ENCODE measurements around the gene MUC20. TPM values are rescaled to one million over a fixed set of nuclear protein-coding genes. Genes with fewer than 3 reads are reported as not detected.

MUC20 gene
- total RNA-seq, 1 donor from 2014 or later: 6.5 TPM

DNA sequence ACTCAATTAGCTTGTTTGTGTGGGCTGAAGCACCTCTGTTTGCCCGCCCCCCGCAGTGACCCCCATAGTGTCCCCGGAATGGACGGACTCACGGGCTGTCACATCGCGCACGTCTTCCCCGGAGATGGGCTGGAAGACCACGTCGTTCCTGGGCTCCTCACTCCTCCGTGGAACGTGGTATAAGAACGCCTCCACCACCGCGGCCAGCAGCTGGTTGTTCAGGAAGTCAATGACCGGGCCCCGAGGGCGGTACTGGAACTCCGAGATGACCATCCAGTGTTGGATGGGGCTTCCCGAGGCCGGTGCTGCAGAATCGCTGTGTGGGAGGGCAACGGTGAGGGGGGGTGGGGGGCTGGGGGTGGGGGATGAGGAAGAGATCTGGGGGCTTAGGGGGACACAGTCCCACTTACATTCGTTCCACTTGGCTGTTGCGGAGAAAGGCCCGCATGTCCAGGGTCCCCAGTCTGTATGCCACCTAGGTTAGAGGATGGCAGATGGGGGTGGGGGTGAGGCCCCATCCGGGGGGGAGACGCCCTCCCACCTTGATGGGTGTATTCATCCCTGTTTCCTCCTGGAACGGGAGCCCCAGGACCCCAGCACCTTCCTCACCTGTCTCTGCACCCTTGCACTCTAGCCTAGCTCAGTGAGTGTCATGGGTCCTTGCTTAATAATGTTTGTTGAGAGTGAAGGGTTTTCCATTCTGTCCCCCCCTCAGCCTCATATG lies 30.2 kb downstream of the MUC20 start:
- DNase-seq (ENCODE audit: low spot score): no peak
- intact Hi-C loops (cut with DNase I): no loop called here

DNA sequence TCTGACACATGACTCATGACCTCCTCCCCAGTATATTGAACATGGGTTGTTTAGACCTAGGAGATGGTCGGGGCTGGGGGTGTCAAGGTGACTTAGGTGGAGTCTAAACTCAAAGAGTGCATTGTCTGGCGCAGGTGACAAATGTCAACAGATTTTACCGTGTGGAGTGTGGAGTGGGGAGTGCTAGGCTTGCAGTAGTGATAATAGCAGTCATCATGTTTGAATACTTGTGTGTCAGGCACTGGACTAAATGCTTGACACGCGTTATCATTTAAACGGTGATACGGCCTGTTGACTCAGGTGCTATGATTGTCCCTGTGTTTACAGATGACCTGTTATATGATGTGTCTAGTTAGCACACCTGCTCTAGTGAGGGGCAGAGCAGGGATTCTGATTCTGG lies 30.8 kb downstream of the MUC20 start:
- no peak for DNase-seq (ENCODE audit: low spot score)
- intact Hi-C loops (cut with DNase I): no loop called here

DNA sequence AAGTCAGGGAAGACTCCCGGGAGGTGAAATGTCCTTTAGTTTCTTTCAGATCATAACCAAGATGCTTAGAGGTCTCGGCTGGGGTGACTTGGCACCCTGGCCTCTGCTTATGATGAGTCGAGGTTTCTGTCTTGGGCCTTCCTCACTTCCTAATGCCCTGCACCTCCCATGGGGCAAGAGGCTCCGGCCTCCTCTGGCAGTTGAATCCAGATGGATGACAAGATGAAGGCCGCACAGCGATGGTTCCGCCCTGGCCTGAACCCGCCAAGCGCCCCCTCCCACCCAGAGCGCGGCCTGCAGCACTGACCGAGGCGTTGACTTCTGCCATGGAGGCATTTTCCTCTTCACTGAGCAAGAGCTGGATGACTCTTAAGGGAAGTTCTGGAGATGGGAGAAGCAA lies 31.3 kb downstream of the MUC20 start:
- no peak for DNase-seq (ENCODE audit: low spot score)
- intact Hi-C loops (cut with DNase I): no loop called here

DNA sequence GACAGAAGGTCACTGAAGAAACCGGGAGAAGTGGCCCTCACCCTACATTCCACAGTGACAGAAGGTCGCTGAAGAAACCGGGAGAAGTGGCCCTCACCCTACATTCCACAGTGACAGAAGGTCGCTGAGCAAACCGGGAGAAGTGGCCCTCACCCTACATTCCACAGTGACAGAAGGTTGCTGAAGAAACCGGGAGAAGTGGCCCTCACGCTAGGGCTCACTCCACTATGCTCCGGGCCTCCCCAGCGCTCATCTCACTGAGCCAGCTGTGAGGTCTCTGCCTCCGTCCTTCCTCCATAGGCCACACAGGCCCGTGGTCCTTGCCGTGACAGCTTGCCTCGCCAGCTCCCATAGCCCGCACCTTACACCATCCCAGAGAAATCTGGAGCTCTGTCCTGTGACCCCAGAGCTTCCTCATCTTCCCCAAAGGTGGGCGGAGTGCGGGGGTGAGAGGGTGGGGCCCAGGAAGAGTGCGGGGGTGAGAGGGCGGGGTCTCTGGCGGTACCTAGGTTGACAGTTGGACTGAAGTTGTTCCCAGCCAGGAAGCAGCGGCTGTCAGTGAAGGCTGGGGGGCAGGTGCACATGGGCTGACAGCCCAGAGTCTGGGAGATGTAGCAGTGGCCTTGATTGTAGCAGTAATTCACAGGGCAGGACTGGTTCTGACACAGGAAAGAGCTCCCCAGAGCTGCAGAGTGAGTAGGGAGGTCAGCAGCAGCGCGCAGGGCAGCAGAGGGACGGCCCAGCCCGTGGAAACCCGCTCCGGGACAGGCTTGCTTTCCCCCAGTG lies 32.0 kb downstream of the MUC20 start:
- DNase-seq (ENCODE audit: low spot score): no peak
- intact Hi-C loops (cut with DNase I): no loop called here

DNA sequence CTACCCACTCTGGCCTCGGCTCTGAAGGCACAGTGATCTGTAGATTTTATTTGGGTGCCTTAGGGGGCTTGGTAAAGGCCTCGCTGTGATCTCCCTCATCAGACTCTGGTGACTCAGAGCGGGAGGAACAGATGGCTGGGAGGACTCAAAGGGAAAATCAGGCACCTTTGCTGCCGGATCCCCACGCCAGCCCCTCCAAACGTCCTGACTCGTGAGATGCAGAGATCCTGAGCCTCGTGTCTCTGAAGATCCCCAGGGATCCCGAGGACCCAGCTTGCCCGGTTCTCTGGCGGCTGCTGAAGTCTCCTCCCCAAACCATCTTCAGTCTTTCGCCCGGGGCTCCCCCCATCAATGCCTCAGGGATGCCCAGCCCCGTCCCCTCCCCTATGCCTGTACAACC lies 32.8 kb downstream of the MUC20 start:
- intact Hi-C loops (cut with DNase I): no loop called here

DNA sequence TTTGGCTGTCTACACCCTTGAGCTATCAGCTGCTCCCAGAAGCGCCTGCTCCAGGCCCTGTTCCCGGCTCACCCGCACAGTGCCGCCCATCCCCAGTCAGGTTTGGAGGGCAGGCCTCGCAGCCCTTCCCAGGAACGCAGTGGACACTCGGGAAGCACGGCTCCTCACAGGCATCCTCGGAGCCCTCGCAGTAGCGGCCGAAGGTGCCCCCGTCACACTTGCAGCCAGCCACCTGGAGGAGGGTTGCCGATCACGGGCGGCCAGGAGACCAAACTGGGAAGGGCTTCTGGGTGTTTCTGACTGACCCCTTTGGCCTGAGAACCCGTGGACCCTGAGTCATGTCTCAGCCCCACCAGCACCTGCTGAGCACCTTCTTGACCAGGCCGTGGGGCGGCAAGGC lies 33.4 kb downstream of the MUC20 start:
- intact Hi-C loops (cut with DNase I): no loop called here
- DNase-seq (ENCODE audit: low spot score): no peak

More for the DNA sequence above, 32.8 kb downstream of the MUC20 start:
- DNase-seq (ENCODE audit: low spot score): no peak

DNA sequence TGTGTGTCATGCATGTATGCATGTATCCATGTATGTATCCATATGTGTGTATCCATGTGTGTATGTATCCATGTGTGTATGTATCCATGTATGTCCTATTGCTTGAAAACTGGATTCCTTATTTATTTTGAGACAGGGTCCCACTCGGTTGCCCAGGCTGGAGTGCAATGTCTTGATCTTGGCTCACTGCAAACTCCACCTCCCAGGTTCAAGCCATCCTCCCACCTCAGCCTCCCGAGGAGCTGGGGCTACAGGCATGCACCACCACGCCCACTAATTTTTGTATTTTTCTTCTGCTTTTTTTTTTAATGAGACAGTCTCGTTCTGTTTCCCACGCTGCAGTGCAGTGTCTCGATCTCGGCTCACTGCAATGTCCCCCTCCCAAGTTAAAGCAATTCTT lies 34.1 kb downstream of the MUC20 start:
- intact Hi-C loops (cut with DNase I): no loop called here
- no peak for DNase-seq (ENCODE audit: low spot score)

DNA sequence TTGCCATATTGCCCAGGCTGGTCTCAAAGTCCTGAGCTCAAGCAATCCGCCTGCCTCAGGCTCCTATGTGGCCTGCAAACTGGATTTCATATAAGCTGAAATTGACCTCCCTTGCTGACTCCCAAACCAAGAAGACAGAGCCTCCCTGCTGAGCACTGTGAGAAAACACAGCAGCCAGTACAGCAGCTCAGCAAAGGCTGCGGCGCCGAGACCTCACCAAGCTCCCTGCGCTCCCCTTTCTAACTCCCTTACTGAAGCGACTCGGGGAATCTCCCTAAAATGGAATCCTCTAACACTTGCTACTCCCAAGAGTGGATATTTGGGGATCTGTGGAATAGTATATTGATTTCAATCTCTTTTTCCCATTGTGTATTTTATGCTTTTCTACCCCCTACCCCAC lies 34.6 kb downstream of the MUC20 start:
- no peak for DNase-seq (ENCODE audit: low spot score)
- intact Hi-C loops (cut with DNase I): no loop called here

DNA sequence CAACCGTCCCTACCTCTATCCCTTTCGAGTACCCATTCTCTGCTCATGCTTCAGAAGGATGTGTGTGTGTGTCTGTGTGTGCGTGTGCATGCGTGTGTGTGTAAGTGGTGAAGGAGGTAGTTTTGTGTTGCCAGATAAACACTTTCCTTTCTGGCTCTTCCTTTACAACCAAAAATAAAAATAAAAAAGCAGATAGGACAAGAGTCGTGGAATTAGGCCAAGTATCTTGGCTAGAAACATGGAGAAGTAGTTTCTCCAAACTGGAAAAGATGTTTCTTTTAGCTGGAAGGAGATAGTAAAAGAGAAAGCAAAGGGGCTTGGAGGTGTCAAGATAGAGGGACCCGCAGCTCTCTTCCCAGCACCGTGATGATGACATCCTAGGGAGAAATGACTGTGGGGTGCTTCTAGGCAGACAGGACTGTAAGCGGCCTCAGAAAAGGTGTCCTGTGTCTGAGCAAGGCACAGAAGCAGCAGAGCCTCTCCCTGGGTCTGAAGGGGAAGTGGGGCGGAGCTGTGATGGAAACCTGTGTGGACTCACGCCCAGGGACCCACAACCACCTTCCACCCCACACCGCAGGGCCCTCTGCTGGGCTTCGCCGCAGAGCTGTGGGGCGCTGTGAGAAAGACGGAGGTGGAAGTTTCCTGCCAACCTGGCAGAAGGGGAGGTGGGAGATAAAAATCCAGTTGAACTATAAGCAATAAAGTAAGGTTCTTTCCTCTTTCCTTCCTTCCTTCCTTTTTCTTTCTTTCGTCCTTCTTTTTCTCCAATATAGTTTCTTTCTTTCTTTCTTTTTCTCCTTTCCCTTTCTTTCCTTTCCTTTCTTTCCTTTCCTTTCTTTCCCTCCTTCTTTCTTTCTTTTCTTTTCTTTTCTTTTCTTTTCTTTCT lies 35.3 kb downstream of the MUC20 start:
- intact Hi-C loops (cut with DNase I): no loop called here
- no peak for DNase-seq (ENCODE audit: low spot score)

DNA sequence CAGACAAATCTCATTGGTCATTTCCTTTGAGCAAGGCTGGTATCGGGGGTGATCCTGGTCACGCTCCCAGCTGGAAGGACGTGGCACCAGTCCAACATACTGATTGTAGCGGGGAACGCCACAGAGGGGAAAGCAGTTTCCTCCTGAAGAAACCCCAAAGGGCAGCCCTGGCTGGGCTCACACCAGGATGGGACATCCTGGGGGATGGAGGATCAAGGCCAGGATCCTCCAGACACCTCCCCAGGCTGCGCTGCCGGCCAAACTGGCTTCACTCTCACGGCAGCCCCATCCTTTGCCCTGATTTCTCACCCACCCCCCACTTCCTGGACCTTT lies 36.6 kb downstream of the MUC20 start:
- intact Hi-C loops (cut with DNase I): no loop called here
- peak; percentile 55 for DNase-seq (ENCODE audit: low spot score)

DNA sequence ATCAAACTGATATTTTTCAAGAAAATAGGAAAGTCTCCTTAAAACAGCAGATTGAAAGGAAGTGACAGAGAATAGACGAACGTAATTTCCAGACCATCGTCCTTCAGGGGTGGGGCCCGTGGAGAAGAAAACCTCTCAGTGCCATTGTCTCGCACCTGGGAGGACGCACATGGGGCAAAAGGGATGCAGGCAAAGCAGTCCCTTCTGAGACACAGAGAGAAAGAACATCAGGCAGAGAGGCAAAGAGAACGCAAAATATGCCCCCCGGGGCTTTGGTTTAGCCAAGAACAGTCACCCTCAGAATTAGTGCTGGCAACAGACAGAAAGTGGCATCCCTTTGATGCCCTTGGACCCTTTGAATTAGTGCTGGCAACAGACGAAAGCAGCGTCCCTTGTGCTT lies 37.0 kb downstream of the MUC20 start:
- intact Hi-C loops (cut with DNase I): no loop called here

DNA sequence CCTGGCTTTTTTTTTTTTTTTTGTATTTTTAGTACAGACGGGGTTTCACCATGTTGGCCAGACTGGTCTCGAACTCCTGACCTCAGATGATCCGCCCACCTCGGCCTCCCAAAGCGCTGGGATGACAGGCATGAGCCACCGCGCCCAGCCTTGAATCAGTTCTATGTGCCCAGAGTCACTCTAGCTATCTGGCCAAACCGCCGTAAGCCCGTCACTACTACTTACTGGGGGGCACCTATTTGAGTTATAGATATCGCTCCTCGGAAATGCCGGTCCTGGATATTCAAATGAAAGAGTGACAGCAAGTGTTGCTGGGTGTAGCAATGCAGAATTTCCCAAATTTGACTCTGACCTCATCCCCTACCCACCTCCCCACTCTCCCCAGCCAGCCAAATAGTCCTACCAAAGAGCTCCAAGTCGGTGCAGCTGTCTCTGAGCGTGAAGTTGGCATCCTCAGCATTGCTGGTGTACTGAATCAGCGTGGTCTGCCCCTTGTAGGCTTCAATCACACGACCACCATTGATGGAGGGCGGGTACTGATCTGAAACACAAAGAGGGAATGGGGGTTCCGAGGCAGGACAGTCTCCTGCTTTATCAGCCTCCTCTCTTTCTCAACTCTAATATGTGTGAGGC lies 38.1 kb downstream of the MUC20 start:
- intact Hi-C loops (cut with DNase I): no loop called here
- peak; percentile 72 for DNase-seq (ENCODE audit: low spot score)

More for the DNA sequence above, 37.0 kb downstream of the MUC20 start:
- peak; percentile 54 for DNase-seq (ENCODE audit: low spot score)

DNA sequence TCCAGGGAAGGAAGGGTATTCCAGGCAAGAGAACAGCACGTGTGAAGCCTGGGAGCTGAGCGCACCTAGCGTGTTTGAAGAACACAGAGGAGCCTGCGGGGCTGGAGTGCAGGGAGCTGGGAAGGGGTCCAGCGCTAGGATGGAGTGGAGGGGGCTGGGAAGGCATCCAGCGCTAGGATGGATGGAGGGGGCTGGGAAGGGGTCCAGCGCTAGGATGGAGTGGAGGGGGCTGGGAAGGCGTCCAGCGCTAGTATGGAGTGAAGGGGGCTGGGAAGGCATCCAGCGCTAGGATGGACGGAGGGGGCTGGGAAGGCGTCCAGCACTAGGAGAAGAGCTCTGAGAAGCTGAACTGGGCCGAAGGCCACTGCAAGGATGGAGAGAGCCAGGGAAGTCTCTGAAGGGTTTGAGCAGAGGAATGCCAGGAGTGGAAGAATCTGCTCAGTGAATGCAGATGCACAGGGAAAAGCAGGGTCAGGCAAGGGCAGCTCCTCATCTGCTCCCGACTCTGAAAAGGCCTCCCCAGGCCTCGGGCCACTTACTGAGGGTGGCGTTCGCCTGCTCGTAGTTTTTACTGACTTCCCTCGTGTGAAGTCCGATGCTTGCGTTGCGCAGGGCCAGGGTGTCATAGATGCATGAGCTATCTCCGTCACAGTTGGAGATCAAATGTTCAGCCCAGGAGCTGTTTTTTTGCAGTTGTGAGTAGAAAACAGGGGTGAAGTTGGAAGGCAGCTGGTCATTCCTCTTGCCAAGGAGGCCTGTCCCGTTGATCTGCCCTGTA lies 39.8 kb downstream of the MUC20 start:
- DNase-seq (ENCODE audit: low spot score): peak; percentile 56
- intact Hi-C loops (cut with DNase I): no loop called here

DNA sequence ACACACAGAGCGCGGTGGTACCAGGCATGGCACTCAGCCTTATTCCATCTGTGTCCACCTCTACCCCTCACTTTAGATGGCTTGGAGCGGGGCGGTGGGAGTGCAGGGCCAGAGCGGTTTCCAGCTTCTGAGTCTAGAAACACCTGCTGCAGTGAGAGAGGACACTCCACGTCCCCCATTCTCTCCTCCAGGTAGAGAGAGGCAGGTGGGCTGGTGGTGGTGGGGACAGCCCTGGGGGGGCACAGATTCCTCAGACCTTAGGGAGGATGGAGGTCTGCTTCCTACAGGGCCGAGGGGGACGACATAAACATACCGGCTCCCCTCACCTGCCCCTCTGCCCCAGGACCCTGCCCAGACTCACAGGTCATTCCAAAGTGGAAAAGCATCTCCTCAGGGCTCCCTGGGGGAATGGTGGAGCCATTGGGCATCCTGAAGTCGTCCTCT lies 40.4 kb downstream of the MUC20 start:
- intact Hi-C loops (cut with DNase I): no loop called here
- DNase-seq (ENCODE audit: low spot score): peak; percentile 36

DNA sequence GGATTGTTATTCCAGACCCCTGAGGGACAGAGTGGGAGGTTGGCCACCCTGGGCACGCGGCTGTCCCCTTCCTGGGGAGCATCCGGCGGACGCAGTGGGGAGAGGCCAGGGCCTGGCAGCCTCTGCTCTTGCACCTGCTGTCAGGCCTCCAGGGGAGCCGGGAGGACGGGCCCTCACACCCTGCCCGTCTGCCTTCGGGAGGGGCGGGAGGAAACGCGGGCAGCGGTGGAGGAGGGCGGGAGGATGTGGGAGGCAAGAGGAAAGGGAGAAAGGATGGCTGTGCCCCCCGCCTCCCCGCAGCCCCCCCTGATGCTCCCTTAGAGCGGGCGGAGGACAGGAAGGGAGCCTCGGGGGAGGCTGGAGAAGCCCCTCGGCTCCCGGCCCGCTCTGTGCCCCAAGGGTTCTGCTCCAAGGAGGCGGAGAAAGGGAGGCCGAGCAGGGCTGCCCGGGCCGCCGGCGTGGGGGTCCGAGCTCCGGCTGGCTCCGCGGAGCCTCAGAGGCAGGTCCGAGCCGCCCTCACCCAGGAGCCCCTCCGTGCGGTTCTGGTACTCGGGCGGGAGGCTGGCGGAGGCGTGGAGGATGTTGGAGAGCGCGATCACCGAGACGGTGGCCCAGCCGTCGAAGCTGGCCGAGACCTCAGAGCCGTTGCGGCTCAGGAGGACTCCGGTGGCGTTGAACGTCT lies 40.9 kb downstream of the MUC20 start:
- DNase-seq (ENCODE audit: low spot score): peak; percentile 70

DNA sequence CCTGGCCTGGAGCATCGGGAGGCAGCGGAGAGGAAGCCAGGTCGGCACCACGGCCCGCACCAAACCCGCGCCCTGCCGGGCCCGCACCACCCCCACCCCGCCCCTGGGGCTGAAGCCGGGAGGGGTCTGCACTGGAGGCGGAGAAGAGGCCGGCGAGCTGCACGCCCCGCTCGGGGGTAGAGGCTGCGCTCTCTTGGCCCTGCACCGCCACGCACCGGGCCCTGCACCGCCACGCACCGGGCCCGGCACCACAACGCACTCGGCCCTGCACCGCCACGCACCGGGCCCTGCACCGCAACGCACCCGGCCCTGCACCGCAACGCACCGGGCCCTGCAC lies 41.4 kb downstream of the MUC20 start:
- DNase-seq (ENCODE audit: low spot score): peak; percentile 60
- intact Hi-C loops (cut with DNase I): no loop called here

More for the DNA sequence above, 40.9 kb downstream of the MUC20 start:
- intact Hi-C loops (cut with DNase I): no loop called here

DNA sequence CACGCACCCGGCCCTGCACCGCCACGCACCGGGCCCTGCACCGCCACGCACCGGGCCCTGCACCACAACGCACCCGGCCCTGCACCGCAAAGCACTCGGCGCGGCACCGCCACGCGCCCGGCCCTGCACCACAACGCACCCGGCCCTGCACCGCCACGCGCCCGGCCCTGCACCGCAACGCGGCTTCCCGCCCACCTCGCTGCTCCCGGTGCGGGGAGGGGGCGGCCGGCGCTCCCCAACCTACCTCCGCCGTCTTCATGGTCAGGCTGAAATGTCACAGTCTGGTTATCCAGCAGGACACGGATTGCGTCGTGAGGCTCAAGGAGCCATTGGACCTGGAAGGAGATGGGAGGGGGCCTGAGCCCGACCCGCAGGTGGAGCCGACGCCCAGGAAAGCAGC lies 41.8 kb downstream of the MUC20 start:
- DNase-seq (ENCODE audit: low spot score): peak; percentile 41
- intact Hi-C loops (cut with DNase I): no loop called here

DNA sequence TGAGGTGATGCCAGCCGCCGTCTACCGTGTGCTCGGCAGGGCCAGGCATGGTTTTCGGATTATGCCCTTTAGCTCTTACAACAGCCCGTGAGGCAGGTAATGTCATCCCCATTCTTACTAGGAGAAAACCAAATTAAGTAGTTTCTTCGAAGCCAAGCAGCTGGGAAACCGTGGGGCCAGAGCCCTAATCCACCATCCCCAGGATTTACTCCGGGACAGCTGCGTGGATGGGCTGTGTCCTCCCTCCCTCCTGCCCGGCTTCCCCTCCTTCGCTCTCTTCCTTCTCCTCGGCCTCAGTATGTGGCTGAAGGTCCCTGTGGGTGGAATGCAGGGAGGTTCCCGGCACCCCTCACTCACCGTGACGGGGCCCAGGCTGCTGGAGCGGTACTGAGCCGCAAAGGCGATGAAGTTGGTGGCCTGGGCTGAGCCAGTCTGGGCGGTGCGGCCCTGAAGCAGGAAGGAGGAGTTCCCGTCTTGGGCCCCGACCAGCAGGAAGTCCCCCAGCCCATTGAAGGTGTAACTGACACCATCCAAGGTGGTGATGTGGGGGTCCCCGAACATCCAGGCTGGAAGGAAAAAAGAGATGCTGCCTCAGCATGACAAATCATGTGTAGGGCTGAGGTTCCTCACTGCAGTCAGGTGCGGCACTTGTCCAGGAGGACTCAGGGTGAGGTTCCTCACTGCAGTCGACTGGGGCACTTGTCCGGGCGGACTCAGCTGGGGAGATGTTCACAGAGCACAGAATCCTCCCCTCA lies 42.5 kb downstream of the MUC20 start:
- peak; percentile 64 for DNase-seq (ENCODE audit: low spot score)
- intact Hi-C loops (cut with DNase I): no loop called here

Measured in cardiac septum (tissue), 1 donor.